K562 (cell line): ENCODE results near the gene C11orf54. TPM values are rescaled to one million over a fixed set of nuclear protein-coding genes. Genes with fewer than 3 reads are reported as not detected.

Experiments used
- BCL6 ChIP-seq: fragments of 250-450 bp; sonication (Bioruptor Pico); IDR thresholded peaks from 2 replicates; pipeline ENCODE4 v1.4.0; 2020
- HEY1 ChIP-seq: fragments of 250-450 bp; sonication (Bioruptor Pico); IDR thresholded peaks from 2 replicates; pipeline ENCODE4 v1.5.0; 2020; ENCODE audit warnings: mild to moderate bottlenecking, moderate library complexity, borderline replicate concordance
- KDM2B ChIP-seq: fragments of 250-450 bp; sonication (Bioruptor Pico); IDR thresholded peaks from 2 replicates; pipeline ENCODE4 v1.8.0; 2021; ENCODE audit warnings: mild to moderate bottlenecking, moderate library complexity
- LARP7 ChIP-seq: fragments of 450-650 bp; IDR thresholded peaks from 2 replicates; pipeline ENCODE4 v1.6.1; 2016
- MAZ ChIP-seq, 2 experiments: fragments of 450-650 bp in 1 of 2; sonication (generic) in 1 of 2; formaldehyde crosslinking; IDR thresholded peaks in 1 of 2; conservative IDR thresholded peaks in 1 of 2; 2 replicates each; pipeline versions ENCODE4 v1.4.0 to v1.5.0; 2020; ENCODE audit warnings: mild to moderate bottlenecking in 1 of 2, missing genetic modification reagents in 1 of 2
- PTRF ChIP-seq: fragments of 450-650 bp; IDR thresholded peaks from 2 replicates; pipeline ENCODE4 v1.6.1; 2016; ENCODE audit warnings: mild to moderate bottlenecking, missing genetic modification characterization, missing compliant biosample characterization
- ZNF124 ChIP-seq: sonication (generic); formaldehyde crosslinking; IDR thresholded peaks from 2 replicates; pipeline ENCODE4 v1.8.1; 2022; ENCODE audit warnings: missing genetic modification reagents
- polyA plus RNA-seq, 8 experiments: library from polyadenylated mRNA; depleted of rRNA in 4 of 8; stranded (reverse) in 5 of 8; unstranded in 3 of 8; fragments of >200 nt; fragmentation: Nextera tagmentation in 2 of 8; fragmentation: Illumina TruSeq in 1 of 8; extraction: Ambion mirVana in 2 of 8; extraction: Trizol in 1 of 8; gene quantifications; 2 replicates each; pipeline versions ENCODE4 v1.2.1 to v1.2.3, GENCODE V29; 2011 to 2014; ENCODE audit warnings: inconsistent platforms in 1 of 8, missing spikeins in 1 of 8
- total RNA-seq, 7 experiments: library from RNA; depleted of rRNA in 6 of 7; stranded (reverse); fragments of >200 nt in 6 of 7; fragmentation: Illumina TruSeq in 2 of 7; extraction: Trizol in 2 of 7; gene quantifications; 2 replicates each; pipeline versions ENCODE4 v1.2.1 to v1.2.3, GENCODE V29; 2011 to 2021; ENCODE audit warnings: low replicate concordance in 1 of 7
- TF ChIP-seq, protein P1 (sequence below), 2 experiments: fragments of 450-650 bp in 1 of 2; sonication (generic) in 1 of 2; formaldehyde crosslinking; conservative IDR thresholded peaks; 2 replicates each; pipeline versions ENCODE4 v1.4.0 to v1.8.1; 2020 to 2022; ENCODE audit warnings: mild to moderate bottlenecking in 1 of 2, missing genetic modification reagents in 1 of 2
- TF ChIP-seq, protein P2 (sequence below): fragments of 450-650 bp; IDR thresholded peaks from 2 replicates; pipeline ENCODE4 v1.7.1; 2018; ENCODE audit warnings: mild to moderate bottlenecking, low read depth; ENCODE audit not compliant: partially characterized antibody
- TF ChIP-seq, protein P3 (sequence below): fragments of 250-450 bp; sonication (Bioruptor Pico); IDR thresholded peaks from 2 replicates; pipeline ENCODE4 v1.5.0; 2021
- TF ChIP-seq, protein P4 (sequence below), 2 experiments: fragments of 450-650 bp in 1 of 2; IDR thresholded peaks; 2 replicates each; pipeline ENCODE4 v1.6.1; 2011 to 2017; ENCODE audit warnings: low read depth in 2 of 2, antibody characterized with exemption in 1 of 2, borderline replicate concordance in 1 of 2, low read length in 1 of 2, mild to moderate bottlenecking in 1 of 2, mixed read lengths in 1 of 2; ENCODE audit not compliant: control insufficient read depth in 1 of 2
- TF ChIP-seq, protein P5 (sequence below): IDR thresholded peaks from 2 replicates; pipeline ENCODE4 v1.6.1; 2011; ENCODE audit warnings: borderline replicate concordance, low read depth, mild to moderate bottlenecking, moderate library complexity, low read length; ENCODE audit not compliant: insufficient read depth, poor library complexity, severe bottlenecking
- TF ChIP-seq, protein P6 (sequence below), 2 experiments: fragments of 450-650 bp in 1 of 2; sonication (generic) in 1 of 2; formaldehyde crosslinking in 1 of 2; IDR thresholded peaks in 1 of 2; conservative IDR thresholded peaks in 1 of 2; 2 replicates each; pipeline versions ENCODE4 v1.6.1 to v1.8.1; 2016 to 2023; ENCODE audit warnings: mild to moderate bottlenecking in 2 of 2, moderate library complexity in 2 of 2, inconsistent platforms in 1 of 2, missing genetic modification reagents in 1 of 2

The C11orf54 gene
- total and polyA plus RNA-seq, 9 of the 15 experiments (the other 6 are each of a cell fraction or from before 2014, with no cell fraction given) = 13.4 to 33.0 (median 23.1) TPM

DNA sequence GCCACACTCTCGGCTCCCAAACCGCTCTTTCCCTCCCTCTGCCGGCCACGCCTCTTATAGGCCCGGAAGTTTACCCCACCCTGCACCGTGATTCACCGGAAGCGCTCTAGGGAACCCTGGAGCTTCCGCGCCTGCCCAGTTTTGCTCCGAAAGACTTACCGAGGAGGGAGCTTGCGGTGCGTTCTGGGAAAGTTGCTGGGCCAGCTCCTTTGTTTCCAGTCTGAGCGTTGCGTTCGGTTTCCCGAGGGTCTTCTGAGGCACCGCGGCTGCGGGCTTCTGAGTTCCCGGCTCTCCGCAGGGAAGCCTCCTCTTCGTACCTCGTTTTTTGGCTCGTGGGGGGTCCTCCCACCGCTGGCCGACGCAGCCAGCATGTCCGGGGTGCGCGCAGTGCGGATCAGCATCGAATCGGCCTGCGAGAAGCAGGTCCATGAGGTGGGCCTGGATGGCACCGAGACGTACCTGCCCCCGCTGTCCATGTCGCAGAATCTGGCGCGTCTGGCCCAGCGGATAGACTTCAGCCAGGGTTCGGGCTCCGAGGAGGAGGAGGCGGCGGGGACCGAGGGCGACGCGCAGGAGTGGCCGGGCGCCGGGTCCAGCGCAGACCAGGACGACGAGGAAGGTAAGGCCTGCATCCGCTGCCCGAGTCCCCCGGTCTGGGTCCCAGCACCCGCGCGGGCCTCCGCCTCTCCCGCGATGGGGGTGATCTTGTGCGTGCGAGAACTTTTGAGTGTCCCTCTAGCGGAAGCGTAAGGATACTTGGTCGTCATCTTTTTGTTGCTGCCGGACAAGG lies 42.9 kb downstream of the C11orf54 start, which contains the start of gene MED17 (continued):
- TF ChIP-seq BCL6 (CRISPR knock-in tag) (no peak), KDM2B (no peak), PTRF (tag) (no peak), LARP7 (no peak), ZNF124 (CRISPR knock-in tag) (peak; percentile 85; the same call in 1 of the 2 replicates), MAZ (CRISPR knock-in tag; conservative IDR thresholded peaks at IDR 0.05 in 1 of 2, IDR thresholded peaks at IDR 0.05 in 1 of 2) (peak; percentile 49 to 60), HEY1 (CRISPR knock-in tag) (no peak)
- TF ChIP-seq, protein P1, sequence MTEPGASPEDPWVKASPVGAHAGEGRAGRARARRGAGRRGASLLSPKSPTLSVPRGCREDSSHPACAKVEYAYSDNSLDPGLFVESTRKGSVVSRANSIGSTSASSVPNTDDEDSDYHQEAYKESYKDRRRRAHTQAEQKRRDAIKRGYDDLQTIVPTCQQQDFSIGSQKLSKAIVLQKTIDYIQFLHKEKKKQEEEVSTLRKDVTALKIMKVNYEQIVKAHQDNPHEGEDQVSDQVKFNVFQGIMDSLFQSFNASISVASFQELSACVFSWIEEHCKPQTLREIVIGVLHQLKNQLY (CRISPR knock-in tag; conservative IDR thresholded peaks at IDR 0.05) = no peak
- TF ChIP-seq, protein P2, sequence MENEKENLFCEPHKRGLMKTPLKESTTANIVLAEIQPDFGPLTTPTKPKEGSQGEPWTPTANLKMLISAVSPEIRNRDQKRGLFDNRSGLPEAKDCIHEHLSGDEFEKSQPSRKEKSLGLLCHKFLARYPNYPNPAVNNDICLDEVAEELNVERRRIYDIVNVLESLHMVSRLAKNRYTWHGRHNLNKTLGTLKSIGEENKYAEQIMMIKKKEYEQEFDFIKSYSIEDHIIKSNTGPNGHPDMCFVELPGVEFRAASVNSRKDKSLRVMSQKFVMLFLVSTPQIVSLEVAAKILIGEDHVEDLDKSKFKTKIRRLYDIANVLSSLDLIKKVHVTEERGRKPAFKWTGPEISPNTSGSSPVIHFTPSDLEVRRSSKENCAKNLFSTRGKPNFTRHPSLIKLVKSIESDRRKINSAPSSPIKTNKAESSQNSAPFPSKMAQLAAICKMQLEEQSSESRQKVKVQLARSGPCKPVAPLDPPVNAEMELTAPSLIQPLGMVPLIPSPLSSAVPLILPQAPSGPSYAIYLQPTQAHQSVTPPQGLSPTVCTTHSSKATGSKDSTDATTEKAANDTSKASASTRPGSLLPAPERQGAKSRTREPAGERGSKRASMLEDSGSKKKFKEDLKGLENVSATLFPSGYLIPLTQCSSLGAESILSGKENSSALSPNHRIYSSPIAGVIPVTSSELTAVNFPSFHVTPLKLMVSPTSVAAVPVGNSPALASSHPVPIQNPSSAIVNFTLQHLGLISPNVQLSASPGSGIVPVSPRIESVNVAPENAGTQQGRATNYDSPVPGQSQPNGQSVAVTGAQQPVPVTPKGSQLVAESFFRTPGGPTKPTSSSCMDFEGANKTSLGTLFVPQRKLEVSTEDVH = peak; percentile 52
- TF ChIP-seq, protein P3, sequence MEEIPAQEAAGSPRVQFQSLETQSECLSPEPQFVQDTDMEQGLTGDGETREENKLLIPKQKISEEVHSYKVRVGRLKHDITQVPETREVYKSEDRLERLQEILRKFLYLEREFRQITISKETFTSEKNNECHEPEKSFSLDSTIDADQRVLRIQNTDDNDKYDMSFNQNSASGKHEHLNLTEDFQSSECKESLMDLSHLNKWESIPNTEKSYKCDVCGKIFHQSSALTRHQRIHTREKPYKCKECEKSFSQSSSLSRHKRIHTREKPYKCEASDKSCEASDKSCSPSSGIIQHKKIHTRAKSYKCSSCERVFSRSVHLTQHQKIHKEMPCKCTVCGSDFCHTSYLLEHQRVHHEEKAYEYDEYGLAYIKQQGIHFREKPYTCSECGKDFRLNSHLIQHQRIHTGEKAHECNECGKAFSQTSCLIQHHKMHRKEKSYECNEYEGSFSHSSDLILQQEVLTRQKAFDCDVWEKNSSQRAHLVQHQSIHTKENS (CRISPR knock-in tag) = no peak
- TF ChIP-seq, protein P4, sequence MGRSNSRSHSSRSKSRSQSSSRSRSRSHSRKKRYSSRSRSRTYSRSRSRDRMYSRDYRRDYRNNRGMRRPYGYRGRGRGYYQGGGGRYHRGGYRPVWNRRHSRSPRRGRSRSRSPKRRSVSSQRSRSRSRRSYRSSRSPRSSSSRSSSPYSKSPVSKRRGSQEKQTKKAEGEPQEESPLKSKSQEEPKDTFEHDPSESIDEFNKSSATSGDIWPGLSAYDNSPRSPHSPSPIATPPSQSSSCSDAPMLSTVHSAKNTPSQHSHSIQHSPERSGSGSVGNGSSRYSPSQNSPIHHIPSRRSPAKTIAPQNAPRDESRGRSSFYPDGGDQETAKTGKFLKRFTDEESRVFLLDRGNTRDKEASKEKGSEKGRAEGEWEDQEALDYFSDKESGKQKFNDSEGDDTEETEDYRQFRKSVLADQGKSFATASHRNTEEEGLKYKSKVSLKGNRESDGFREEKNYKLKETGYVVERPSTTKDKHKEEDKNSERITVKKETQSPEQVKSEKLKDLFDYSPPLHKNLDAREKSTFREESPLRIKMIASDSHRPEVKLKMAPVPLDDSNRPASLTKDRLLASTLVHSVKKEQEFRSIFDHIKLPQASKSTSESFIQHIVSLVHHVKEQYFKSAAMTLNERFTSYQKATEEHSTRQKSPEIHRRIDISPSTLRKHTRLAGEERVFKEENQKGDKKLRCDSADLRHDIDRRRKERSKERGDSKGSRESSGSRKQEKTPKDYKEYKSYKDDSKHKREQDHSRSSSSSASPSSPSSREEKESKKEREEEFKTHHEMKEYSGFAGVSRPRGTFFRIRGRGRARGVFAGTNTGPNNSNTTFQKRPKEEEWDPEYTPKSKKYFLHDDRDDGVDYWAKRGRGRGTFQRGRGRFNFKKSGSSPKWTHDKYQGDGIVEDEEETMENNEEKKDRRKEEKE (IDR thresholded peaks at IDR 0.05; ENCODE audit: borderline replicate concordance in 1 of 2, control insufficient read depth in 1 of 2, low read depth in 2 of 2, low read length in 1 of 2) = no peak
- TF ChIP-seq, protein P5, sequence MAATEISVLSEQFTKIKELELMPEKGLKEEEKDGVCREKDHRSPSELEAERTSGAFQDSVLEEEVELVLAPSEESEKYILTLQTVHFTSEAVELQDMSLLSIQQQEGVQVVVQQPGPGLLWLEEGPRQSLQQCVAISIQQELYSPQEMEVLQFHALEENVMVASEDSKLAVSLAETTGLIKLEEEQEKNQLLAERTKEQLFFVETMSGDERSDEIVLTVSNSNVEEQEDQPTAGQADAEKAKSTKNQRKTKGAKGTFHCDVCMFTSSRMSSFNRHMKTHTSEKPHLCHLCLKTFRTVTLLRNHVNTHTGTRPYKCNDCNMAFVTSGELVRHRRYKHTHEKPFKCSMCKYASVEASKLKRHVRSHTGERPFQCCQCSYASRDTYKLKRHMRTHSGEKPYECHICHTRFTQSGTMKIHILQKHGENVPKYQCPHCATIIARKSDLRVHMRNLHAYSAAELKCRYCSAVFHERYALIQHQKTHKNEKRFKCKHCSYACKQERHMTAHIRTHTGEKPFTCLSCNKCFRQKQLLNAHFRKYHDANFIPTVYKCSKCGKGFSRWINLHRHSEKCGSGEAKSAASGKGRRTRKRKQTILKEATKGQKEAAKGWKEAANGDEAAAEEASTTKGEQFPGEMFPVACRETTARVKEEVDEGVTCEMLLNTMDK = peak; percentile 89
- TF ChIP-seq, protein P6, sequence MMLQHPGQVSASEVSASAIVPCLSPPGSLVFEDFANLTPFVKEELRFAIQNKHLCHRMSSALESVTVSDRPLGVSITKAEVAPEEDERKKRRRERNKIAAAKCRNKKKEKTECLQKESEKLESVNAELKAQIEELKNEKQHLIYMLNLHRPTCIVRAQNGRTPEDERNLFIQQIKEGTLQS (IDR thresholded peaks at IDR 0.05) = peak; percentile 28; the same call in 1 of the 2 replicates
- TF ChIP-seq, protein P6 (CRISPR knock-in tag; conservative IDR thresholded peaks at IDR 0.05) = no peak; the same call in 1 of the 2 replicates
